Activated naive CD4-positive, alpha-beta T cell (primary cell): Measurements from ENCODE around the gene SMYD3.
"Not testable (repeated sequence)": the region's sequence is repeated elsewhere in the genome, so short reads cannot be mapped to it uniquely, and the experiment has no call there.

Experiments
- DNase-seq, 4 experiments: peaks; one replicate each; lab custom pipeline; 2025; lab: John Stamatoyannopoulos, UW

SMYD3 gene

GRCh38 chr1:246071561-246071960 is 435.5 kb downstream of the SMYD3 start:
- not testable (repeated sequence) for DNase-seq

GRCh38 chr1:246069581-246069980 is 437.5 kb downstream of the SMYD3 start:
- DNase-seq: no peak

DNA sequence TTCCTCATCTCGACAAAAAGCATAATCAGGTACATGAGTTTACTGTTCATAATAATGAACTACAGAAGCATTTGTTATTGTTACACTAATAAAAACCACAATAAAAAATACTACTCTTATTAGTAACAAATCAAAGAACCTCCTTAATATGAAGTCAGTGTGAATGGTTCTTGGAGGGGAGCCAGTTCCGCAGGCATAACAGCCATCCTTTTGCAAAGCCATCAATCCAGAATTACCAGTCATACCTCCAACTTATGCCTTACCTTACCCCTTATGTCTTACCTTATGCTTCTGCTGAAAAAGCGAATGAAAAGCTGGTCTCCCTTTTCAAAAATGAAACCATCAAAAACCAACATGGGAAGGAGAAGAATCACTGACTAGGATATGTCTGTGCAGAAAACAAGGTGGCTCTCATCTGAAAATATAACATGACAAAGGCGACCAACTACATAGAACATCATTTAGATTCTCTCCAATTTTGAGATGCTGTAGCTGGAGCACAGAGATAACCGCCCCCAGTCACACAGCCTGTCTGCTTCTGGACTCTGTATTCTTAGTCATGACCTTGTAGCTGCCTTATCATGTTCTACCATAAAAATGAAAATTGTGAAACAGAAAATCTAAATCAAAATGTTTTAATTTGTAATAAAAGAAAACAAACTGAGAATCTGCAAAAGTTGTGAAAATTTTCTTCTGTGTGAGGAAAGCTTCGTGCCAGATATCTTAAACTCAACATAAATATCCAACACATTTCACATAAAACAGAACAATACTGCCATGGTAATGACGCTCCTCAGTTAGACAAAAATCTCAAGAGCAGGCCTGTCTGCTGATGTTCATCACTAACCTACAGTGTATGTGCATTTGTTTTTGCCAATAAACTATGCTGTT is 438.2 kb downstream of the SMYD3 start:
- DNase-seq: no peak

GRCh38 chr1:246068217-246068512 is 438.9 kb downstream of the SMYD3 start:
- DNase-seq: no peak

- no peak for DNase-seq
Observed at GRCh38 chr1:246067432-246068216, 439.5 kb downstream of the SMYD3 start.

- no peak for DNase-seq
Observed at GRCh38 chr1:246066573-246066972, 440.5 kb downstream of the SMYD3 start.

- no peak for DNase-seq
Observed at GRCh38 chr1:246065592-246065991, 441.5 kb downstream of the SMYD3 start.

GRCh38 chr1:246064891-246065290 is 442.2 kb downstream of the SMYD3 start:
- no peak for DNase-seq

DNA sequence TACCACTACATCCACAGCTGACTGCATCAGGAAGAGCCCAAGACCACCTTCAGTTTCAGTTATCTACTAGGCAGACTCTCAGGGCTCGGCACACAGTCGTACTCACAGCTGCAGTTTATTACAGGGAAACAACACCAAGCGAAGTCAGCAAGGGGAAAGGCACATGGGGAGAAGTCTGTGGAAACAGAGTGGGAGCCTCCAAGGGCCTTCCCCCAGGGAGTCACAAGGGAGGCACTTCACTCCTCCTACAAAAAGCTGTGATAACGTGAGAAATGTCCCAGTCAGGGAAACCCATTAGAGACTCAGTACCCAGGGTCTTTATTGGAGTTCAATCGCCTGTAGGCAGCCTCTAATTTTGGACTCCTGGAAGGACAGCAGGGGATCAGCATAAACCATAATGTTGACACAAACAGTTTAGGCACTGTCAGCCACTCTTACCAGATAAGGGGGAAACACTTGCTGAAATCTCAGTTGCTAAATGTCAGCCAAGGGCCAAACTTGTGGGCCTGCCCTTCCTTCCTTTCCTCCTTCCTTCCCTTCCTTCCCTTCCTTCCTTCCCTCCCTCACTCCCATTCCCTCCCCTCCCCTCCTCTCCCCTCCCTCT is 444.0 kb downstream of the SMYD3 start:
- DNase-seq: no peak

DNA sequence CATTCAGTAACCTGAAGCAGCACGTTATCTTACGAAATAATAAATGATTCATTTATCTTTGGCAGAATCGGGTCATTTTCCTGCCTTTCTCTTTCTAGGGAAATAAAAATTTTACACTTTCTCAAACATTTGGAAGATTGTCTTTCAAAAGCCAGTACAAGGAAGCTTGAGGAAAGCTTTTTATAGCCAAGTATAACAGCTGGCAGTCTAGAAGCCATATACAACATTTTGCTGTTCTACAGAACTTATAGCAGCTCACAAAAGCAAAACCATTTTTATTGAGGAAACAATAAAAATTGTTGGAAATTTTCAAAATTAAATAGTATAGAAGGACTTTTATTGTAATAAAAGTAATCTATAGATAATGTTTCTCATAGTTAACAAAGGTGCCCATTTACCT is 448.6 kb downstream of the SMYD3 start:
- no peak for DNase-seq

- DNase-seq: no peak
Observed at GRCh38 chr1:246052603-246053002, 454.5 kb downstream of the SMYD3 start.

DNA sequence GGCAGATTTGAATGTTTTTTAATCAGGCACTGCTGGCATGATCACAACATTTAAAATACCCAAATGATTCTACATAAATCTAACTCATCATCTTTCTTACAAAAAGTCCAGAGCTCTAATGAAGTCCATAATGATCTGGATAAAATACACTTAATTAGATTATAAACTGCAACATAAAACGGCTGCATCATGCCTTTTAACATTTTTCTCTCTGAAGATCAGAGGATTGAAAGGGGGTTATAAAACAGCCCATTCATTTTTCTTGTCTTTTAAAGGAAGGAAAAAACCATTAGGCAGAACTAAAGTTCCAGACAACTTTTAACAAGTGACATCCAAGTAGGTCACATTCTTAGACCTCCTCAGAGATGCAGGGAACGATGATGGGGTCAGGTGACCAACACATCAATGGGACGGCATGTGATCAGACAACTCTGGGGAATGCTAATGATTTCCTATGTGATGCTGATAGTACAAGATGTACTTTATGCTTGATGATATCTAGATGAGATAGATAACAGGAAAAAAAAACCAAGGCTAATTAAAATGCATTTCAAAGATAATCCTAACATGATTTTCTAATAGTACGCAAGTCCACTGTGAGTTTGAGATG is 455.1 kb downstream of the SMYD3 start:
- DNase-seq: no peak

DNA sequence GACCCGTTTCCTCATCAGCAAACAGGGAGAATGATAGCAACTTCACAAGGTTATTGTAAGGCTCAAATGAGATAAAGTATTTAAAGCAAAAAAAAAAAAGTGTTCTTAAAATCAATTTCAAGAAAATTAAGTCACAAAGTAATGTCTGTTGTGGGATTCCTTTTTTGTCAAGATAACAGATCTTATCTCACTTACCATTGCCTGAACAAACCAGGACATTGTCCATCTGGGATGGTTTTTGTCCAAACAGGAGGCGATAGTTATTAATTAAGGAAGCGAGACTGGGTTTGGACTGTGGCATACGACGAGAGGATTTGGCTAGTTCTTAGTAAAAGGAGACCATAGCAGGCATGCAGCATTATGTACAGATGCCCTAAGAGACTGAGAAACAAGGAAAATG is 458.4 kb downstream of the SMYD3 start:
- DNase-seq: no peak

- DNase-seq: no peak
Observed at GRCh38 chr1:246043556-246043955, 463.5 kb downstream of the SMYD3 start.

- no peak for DNase-seq
Observed at GRCh38 chr1:246041360-246041759, 465.7 kb downstream of the SMYD3 start.

DNA sequence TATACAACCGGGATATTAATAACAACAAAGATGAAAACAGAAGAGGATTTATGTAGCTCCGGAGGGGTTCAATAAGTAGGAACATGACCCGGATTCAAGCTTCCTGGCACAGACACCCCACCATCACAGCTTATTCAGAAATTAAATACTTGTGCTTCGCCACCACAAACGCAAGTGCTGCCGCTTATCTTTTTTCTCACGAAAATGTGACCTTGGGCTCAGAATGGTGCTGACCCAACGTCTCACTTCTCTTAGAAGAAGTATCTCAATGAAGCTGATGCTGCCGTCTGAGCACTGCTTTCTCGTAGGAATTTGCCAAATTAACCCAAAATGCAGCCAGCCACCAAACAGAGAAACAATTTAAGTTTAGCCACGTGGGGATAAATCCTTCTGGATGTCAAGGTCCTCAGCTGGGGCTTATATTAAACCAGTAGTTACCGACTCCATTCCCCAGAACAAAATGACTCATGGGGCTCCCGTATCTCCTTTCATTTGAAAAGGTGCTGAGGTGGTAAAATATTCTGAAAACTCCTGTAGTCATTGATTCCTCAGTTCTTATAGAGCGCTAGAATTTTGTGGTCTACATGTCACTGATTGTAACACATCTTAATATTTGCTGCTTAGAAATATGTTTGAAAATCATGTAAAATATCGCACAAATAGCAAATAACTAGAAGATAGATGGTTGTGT is 466.7 kb downstream of the SMYD3 start:
- DNase-seq: no peak

DNA sequence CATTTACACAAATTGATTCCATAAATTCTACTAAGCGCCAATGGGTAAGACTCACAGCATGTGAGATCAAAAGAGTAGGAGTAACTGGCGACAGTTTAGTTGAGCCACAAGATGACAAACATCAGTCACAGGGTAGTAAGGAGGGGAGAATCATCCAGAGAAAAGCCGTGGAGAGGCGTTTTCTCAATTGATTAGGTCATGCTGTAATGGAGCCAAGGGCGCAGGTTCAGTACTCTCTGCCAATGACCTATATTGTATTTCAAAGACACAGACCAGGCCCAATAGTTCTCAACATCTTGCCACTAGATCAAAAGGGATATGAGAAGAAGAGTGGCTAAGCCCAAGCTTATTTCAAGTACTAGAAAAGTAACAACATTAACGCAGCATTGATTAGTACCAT is 467.5 kb downstream of the SMYD3 start:
- DNase-seq: no peak

GRCh38 chr1:246037832-246038231 is 469.2 kb downstream of the SMYD3 start:
- no peak for DNase-seq

DNA sequence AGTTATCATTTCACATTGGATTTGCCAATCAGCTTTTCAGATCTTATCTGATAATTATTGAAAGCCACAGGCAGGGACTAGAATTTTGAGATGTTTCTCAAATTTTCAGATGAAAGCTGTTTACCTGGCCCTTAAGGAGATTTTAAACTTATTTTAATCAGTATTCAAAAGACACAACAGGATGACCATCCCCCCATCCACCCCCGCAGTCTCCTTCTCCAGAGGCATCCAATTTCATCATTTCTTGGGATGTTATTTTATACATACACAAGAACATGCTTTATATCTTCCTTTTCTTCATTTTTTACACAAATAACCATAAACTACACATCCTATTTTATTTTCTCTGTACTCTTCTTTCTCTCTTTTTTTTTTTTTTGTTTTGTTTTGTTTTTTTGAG is 470.9 kb downstream of the SMYD3 start:
- no peak for DNase-seq

GRCh38 chr1:246035060-246035541 is 472.0 kb downstream of the SMYD3 start:
- no peak for DNase-seq

- DNase-seq: no peak
Observed at GRCh38 chr1:246034630-246035029, 472.4 kb downstream of the SMYD3 start.

- no peak for DNase-seq
Observed at GRCh38 chr1:246032984-246033383, 474.1 kb downstream of the SMYD3 start.
